HG03442 (cell line): Measurements from ENCODE around the gene RNPS1.
A peak's percentile ranks its signal among the peaks of the same experiment; 100 is the strongest.

Source experiments
- ATAC-seq: cut with Tn5 transposase; IDR thresholded peaks from one replicate; pipeline ENCODE4 v1.9.1; 2021; ENCODE audit warnings: mild to moderate bottlenecking, moderate library complexity; ENCODE audit not compliant: unreplicated experiment

RNPS1 gene

GRCh38 chr16:2236337-2237101 lies 31.4 kb downstream of the RNPS1 start, which contains the start of gene DNASE1L2:
Gene DNASE1L2 (plus strand): TSS chr16:2236444. CDS start chr16:2236817, 373 bp downstream.
- ATAC-seq: no peak

- ATAC-seq: no peak
Observed at GRCh38 chr16:2235695-2236336, 32.1 kb downstream of the RNPS1 start.

- no peak for ATAC-seq
Observed at GRCh38 chr16:2235234-2235651, 32.7 kb downstream of the RNPS1 start.

GRCh38 chr16:2234813-2235170 lies 33.1 kb downstream of the RNPS1 start:
- no peak for ATAC-seq

GRCh38 chr16:2233872-2234812 lies 33.8 kb downstream of the RNPS1 start:
- no peak for ATAC-seq

GRCh38 chr16:2233046-2233775 lies 34.7 kb downstream of the RNPS1 start:
- ATAC-seq: no peak

- no peak for ATAC-seq
Observed at GRCh38 chr16:2232094-2232990, 35.6 kb downstream of the RNPS1 start.

GRCh38 chr16:2231016-2231931 lies 36.7 kb downstream of the RNPS1 start:
- ATAC-seq: no peak

GRCh38 chr16:2230376-2230775 lies 37.5 kb downstream of the RNPS1 start:
- no peak for ATAC-seq

- ATAC-seq: no peak
Observed at GRCh38 chr16:2229632-2230250, 38.2 kb downstream of the RNPS1 start.

- no peak for ATAC-seq
Observed at GRCh38 chr16:2229091-2229490, 38.8 kb downstream of the RNPS1 start.

- no peak for ATAC-seq
Observed at GRCh38 chr16:2228161-2228824, 39.6 kb downstream of the RNPS1 start.

GRCh38 chr16:2226918-2227317 lies 41.0 kb downstream of the RNPS1 start:
- ATAC-seq: no peak

- ATAC-seq: no peak
Observed at GRCh38 chr16:2226245-2226793, 41.6 kb downstream of the RNPS1 start.

GRCh38 chr16:2223942-2224486 lies 43.9 kb downstream of the RNPS1 start:
- peak; percentile 10 for ATAC-seq

GRCh38 chr16:2223221-2223941 lies 44.5 kb downstream of the RNPS1 start, which contains the start of gene E4F1:
Gene E4F1 (plus strand): TSS chr16:2223591. CDS start chr16:2223614, 23 bp downstream.
- peak; percentile 92 for ATAC-seq
